ENCODE measurements around the gene MDM1.

Gene MDM1

GRCh38 chr12:68356060-68356695 is 24.0 kb upstream of the MDM1 start:
- DNase-seq, result no peak

DNA sequence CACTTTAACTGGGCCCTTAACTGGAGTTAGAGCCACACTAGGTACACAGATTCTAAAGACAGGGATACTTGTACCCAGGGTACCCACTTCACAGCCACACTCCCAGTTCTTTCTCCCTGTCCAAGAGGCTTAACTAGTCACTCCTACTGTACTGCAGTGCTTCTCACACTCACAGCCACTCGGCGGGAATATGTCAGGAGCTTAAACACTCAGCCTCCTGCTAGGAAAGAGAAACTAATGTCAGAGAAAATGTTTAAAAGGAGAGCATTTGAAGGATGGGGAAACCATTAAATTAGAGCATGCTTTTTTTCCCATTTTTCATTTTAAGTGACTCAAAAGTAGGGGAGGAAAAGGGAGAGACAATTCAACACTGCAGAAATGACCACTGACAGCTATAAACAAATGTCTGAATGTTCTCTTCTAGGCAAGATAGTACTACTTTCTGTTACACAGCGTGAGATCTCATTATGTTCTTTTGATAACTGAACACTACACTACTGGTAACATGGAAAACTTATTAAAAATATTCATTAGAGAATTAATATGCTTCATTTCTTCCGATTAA is 22.9 kb upstream of the MDM1 start:
- no peak for DNase-seq

GRCh38 chr12:68352067-68352466 is 19.9 kb upstream of the MDM1 start:
- no peak for DNase-seq

DNA sequence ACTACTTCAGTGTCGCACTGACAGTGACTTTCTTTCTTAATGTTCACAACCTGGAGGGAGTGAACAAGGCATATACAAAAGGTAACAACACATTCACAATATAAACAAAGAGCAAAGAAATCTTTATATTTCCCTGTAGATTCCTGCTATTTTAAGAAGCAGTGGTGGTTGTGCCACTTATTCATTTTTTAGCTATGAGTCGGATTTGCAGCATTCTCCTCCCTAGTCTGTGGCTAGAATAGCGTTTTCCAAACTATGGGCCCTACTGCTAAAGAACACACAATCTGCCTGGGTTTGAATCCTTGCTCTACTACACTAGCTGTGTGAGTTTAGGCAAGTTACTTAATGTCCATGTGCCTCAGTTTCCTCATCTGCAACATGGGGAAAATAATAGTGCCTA is 18.6 kb upstream of the MDM1 start:
- DNase-seq, result no peak

- DNase-seq, result no peak
Measured at GRCh38 chr12:68349921-68350606, 17.9 kb upstream of the MDM1 start.

DNA sequence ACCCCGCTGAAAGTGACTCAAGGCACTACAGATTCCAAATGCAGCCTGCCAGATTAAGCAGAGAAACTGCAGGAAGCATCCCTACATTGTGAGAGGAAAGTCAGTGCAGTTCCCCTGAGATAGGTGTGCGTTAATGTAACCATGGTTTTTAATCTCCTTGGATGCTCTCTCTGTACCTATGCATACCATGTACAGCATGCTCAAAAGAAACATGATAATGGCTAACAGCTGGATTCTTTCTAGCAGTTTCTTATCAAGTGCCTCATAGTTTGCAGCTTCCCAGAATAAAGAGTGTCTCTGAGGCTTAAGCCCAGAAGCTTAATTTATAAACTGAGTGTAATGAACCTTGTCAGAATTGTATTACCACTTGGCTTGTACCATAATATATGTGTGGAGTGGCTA is 17.1 kb upstream of the MDM1 start:
- no peak for DNase-seq

- no peak for DNase-seq
Measured at GRCh38 chr12:68348419-68348818, 16.3 kb upstream of the MDM1 start.

GRCh38 chr12:68345763-68346162 is 13.6 kb upstream of the MDM1 start:
- no peak for DNase-seq

GRCh38 chr12:68344126-68344525 is 12.0 kb upstream of the MDM1 start:
- DNase-seq, result no peak

DNA sequence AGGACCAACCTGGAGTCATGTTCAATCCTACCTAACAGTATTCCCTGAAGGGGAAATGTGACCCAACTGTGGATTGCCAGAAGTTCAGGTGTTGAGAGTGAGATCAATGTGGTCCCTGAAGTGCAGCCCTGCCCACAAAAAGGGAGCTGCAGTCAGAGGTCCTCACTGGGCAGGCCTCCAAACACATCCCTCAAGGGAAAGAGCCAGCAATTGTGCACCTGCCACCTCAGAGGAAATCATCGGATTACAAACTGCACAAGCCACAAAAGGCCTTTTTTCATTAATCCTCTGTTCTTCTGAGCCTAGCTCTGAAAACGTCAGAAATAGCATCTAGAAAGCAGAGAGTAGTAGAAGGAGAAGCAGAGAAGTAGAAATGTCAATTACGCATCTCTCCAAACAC is 10.8 kb upstream of the MDM1 start:
- no peak for DNase-seq

- no peak for DNase-seq
Measured at GRCh38 chr12:68341822-68342221, 9.7 kb upstream of the MDM1 start.

- DNase-seq, result no peak
Measured at GRCh38 chr12:68340404-68341270, 8.5 kb upstream of the MDM1 start.

GRCh38 chr12:68336889-68337303 is 4.7 kb upstream of the MDM1 start:
- DNase-seq, result no peak

DNA sequence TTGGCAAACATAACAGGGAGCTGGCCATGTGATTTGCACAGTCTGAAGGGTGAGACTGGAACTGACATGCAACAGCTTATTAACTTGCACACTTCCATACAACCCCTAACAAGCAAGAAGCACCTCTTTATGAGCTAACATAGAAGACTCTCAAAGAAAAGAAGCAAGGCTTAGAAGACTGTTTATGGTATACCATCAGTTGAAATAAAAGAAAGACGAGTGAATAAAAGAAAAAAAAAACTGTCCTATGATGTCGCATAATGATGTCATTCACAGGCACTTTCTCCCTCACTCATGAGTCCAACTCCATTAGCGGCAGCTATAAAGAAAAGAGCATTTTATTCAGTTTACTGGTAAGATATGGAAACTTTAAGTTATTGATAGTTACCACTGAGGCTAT is 3.3 kb upstream of the MDM1 start:
- DNase-seq, result no peak

DNA sequence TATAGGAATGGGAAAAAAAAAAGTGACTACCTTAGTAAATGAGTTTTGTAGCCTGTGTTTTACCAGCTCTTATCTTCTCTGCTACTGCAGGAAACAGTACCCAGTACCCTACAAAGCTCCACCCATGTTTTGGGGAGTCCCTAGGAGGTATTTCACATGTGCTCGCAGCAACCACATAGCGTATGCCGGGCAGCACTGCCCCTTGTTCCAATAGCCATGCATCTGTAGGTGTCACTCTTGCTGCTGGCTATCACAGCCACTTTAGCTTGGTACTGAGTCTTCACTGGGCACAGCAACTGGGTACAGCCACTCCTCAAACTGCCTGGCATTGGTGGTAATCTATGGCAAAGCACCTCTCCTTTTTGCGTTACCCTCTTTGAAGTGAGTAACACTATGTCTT is 2.0 kb upstream of the MDM1 start:
- no peak for DNase-seq

- DNase-seq, result no peak
Measured at GRCh38 chr12:68332728-68333630, 817 bp upstream of the MDM1 start.

GRCh38 chr12:68331500-68331868 is 678 bp downstream of the MDM1 start:
- DNase-seq, result peak; percentile 13

DNA sequence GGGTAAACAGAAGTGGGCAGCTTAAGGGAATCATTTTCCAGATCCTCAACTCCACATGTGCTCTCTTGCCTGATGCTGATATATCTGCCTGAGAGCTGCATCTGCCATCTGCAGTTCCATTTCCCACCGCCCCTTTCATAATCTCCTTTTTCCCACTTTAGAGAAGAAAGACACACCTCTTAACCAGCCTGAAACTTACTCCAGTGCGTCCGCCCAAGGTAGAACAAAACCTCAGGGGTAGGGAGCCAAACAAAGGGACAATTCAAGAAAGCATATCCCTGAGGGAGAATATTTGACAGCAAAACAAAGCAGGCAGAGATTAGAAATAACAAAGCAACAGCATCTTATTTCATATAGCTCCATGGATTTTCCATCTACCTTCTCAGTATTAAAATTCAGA is 4.3 kb downstream of the MDM1 start:
- no peak for DNase-seq

DNA sequence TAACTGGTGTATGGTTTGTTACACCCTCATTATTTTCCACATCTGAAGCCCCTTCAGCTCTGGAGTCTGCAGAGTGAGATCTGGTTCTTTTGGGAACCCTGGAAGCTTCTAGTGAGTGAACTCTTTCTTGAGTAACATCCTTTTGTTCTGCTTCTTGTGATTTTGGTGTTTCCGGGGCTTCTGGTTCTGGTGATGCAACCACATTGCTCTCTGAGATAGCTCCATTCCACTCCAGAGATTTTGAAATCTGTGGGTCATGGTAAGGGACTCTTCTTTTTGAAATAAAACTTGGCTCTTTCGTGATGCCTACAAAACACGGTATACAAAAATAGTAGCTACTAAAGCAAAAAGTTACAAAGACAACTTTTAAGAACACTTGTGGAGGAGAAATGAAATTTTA is 5.4 kb downstream of the MDM1 start:
- no peak for DNase-seq

- DNase-seq, result no peak
Measured at GRCh38 chr12:68325966-68326365, 6.2 kb downstream of the MDM1 start.

DNA sequence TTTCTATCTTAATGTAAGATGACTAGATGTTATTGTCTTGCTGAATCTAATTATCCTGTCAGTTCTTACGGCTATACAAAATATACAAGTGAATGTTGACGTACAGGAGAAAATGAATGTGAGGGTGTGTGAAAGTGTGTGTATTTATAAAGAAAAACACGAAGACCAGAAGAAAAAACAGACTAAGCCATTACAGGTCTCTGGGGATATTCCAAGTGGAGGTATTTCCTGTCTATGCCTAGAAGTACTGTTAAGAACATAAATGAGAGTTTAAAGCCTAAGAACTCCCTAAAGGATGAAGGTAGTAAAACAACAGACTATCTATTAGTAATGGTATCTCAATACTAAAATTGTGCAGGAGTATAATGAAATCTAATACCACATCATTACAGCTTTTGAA is 7.6 kb downstream of the MDM1 start:
- DNase-seq, result no peak

DNA sequence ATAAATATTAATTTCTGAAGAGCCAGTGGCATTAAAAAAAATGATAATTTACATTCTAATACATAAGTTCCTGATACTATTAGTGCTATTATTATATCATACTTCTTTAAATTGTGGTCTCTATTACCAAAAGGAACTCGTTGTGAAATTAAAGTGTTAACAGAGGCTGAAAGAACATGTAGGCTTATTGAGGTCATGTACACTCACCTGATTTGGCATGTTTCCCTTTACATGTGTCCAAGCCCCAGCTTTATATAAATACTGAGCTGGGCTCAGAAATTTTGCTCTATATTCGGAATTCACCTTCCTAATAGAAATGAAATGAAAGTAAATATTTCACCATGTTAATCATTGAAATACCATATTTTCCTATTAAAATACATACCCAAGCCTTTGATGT is 11.0 kb downstream of the MDM1 start:
- DNase-seq, result no peak

Measured in stimulated activated CD4-positive, alpha-beta T cell treated with anti-CD3 and anti-CD28 coated beads, Interleukin-4, amount 100 ng/mL, for 1 hour (primary cell).